HepG2 (cell line): ENCODE measurements around the gene TCP11L1. TPM values are rescaled to one million over a fixed set of nuclear protein-coding genes. Genes with fewer than 3 reads are reported as not detected.
A peak's percentile ranks its signal among the peaks of the same experiment; 100 is the strongest.

Experiments used
- GABPB1 ChIP-seq: IDR thresholded peaks from 2 replicates; pipeline ENCODE4 v1.6.1; 2016; ENCODE audit warnings: mild to moderate bottlenecking, missing genetic modification reagents, moderate library complexity, missing compliant biosample characterization
- GLI4 ChIP-seq: sonication (generic); formaldehyde crosslinking; IDR thresholded peaks from 2 replicates; pipeline ENCODE4 v1.5.1; 2020; ENCODE audit warnings: missing genetic modification reagents, mild to moderate bottlenecking, moderate library complexity, borderline replicate concordance
- HHEX ChIP-seq: IDR thresholded peaks from 2 replicates; pipeline ENCODE4 v1.6.1; 2016; ENCODE audit warnings: control low read depth
- HINFP ChIP-seq: sonication (generic); formaldehyde crosslinking; IDR thresholded peaks from 2 replicates; pipeline ENCODE4 v1.4.0; 2020; ENCODE audit warnings: low read depth, mild to moderate bottlenecking, missing genetic modification reagents
- LRRFIP1 ChIP-seq: sonication (generic); formaldehyde crosslinking; conservative IDR thresholded peaks from 2 replicates; pipeline ENCODE4 v1.4.0; 2020; ENCODE audit warnings: missing genetic modification reagents
- MXD1 ChIP-seq: sonication (generic); formaldehyde crosslinking; IDR thresholded peaks from 2 replicates; pipeline ENCODE4 v1.4.0; 2020; ENCODE audit warnings: mild to moderate bottlenecking, missing genetic modification reagents
- NCOA1 ChIP-seq: sonication (generic); formaldehyde crosslinking; IDR thresholded peaks from 2 replicates; pipeline ENCODE4 v1.9.0; 2021; ENCODE audit warnings: missing genetic modification reagents
- NFYC ChIP-seq: IDR thresholded peaks from 2 replicates; pipeline ENCODE4 v1.6.1; 2016; ENCODE audit warnings: missing genetic modification reagents, missing compliant biosample characterization
- PHF5A ChIP-seq: IDR thresholded peaks from one replicate; pipeline ENCODE4 v1.6.1; 2018; ENCODE audit warnings: low read depth, missing genetic modification reagents; ENCODE audit not compliant: unreplicated experiment
- RAD21 ChIP-seq: fragments of 450-650 bp; formaldehyde crosslinking; IDR thresholded peaks from 2 replicates; pipeline ENCODE4 v1.5.0; 2020; ENCODE audit warnings: mild to moderate bottlenecking
- RNF2 ChIP-seq: fragments of 450-650 bp; conservative IDR thresholded peaks from 2 replicates; pipeline ENCODE4 v1.6.1; 2016; ENCODE audit warnings: low read depth
- SP4 ChIP-seq: sonication (generic); formaldehyde crosslinking; IDR thresholded peaks from 2 replicates; pipeline ENCODE4 v1.8.1; 2023; ENCODE audit warnings: mild to moderate bottlenecking, missing genetic modification reagents
- TAF1 ChIP-seq: sonication (generic); formaldehyde crosslinking; IDR thresholded peaks from 2 replicates; pipeline ENCODE4 v1.4.0; 2020; ENCODE audit warnings: missing genetic modification reagents
- TBP ChIP-seq: sonication (generic); formaldehyde crosslinking; IDR thresholded peaks from 2 replicates; pipeline ENCODE4 v1.5.0; 2020; ENCODE audit warnings: missing genetic modification reagents
- THAP9 ChIP-seq: sonication (generic); formaldehyde crosslinking; IDR thresholded peaks from 2 replicates; pipeline ENCODE4; 2020; ENCODE audit warnings: missing genetic modification reagents, mild to moderate bottlenecking, borderline replicate concordance
- ZBTB33 ChIP-seq: sonication (generic); formaldehyde crosslinking; IDR thresholded peaks from 2 replicates; pipeline ENCODE4 v1.4.0; 2020; ENCODE audit warnings: missing genetic modification reagents
- ZIK1 ChIP-seq: sonication (generic); formaldehyde crosslinking; IDR thresholded peaks from 2 replicates; pipeline ENCODE4 v1.5.0; 2020; ENCODE audit warnings: mild to moderate bottlenecking, low read depth, missing genetic modification reagents, borderline replicate concordance
- ZNF232 ChIP-seq: sonication (generic); formaldehyde crosslinking; IDR thresholded peaks from 2 replicates; pipeline ENCODE4 v1.4.0; 2020; ENCODE audit warnings: missing genetic modification reagents, borderline replicate concordance
- ZNF264 ChIP-seq: sonication (generic); formaldehyde crosslinking; IDR thresholded peaks from 2 replicates; pipeline ENCODE4 v1.4.0; 2020; ENCODE audit warnings: missing genetic modification reagents
- ZNF451 ChIP-seq: sonication (generic); formaldehyde crosslinking; IDR thresholded peaks from 2 replicates; pipeline ENCODE4 v1.5.0; 2020; ENCODE audit warnings: mild to moderate bottlenecking, missing genetic modification reagents
- polyA plus RNA-seq, 8 experiments: library from polyadenylated mRNA; depleted of rRNA in 3 of 8; stranded (reverse) in 7 of 8; unstranded in 1 of 8; fragments of >200 nt; fragmentation: Illumina TruSeq in 4 of 8; extraction: Trizol in 4 of 8; gene quantifications; 2 replicates each; pipeline versions ENCODE4 v1.2.1 to v1.2.3, GENCODE V29; 2011 to 2016; ENCODE audit warnings: low read depth in 4 of 8, missing spikeins in 1 of 8, mixed read lengths in 1 of 8; ENCODE audit not compliant: insufficient read depth in 1 of 8
- total RNA-seq, 5 experiments: library from RNA; depleted of rRNA; stranded (reverse); fragments of >200 nt; fragmentation: Illumina TruSeq; extraction: Trizol; gene quantifications; 2 replicates each; pipeline ENCODE4 v1.2.3, GENCODE V29; 2016; ENCODE audit warnings: low read depth in 1 of 5

The TCP11L1 gene
- total and polyA plus RNA-seq, 2 of the 13 experiments (the other 11 are each of a cell fraction or from before 2014, with no cell fraction given), result 7.9 to 10.1 TPM

GRCh38 chr11:33015621-33016551 is 23.5 kb upstream of the TCP11L1 start, which contains the start of gene DEPDC7 (continued):
- TF ChIP-seq GLI4 (CRISPR knock-in tag) (no peak), ZNF232 (CRISPR knock-in tag) (peak; percentile 73; the same call in 1 of the 2 replicates), LRRFIP1 (CRISPR knock-in tag) (no peak), GABPB1 (CRISPR knock-in tag) (peak; percentile 75), THAP9 (CRISPR knock-in tag) (peak; percentile 57; the same call in 1 of the 2 replicates), ZBTB33 (CRISPR knock-in tag) (no peak), HHEX (CRISPR knock-in tag) (no peak), TAF1 (CRISPR knock-in tag) (peak; percentile 94), RNF2 (peak; percentile 56), NCOA1 (CRISPR knock-in tag) (peak; percentile 73; the same call in 1 of the 2 replicates), PHF5A (CRISPR knock-in tag) (no peak), ZIK1 (CRISPR knock-in tag) (peak; percentile 81; the same call in 1 of the 2 replicates), ZNF451 (CRISPR knock-in tag) (0 out of 2 replicates have a peak, but pooled peaks have one; percentile 71), ZNF264 (peak; percentile 76; the same call in 1 of the 2 replicates), TBP (CRISPR knock-in tag) (0 out of 2 replicates have a peak, but pooled peaks have one; percentile 57), NFYC (peak; percentile 81), SP4 (CRISPR knock-in tag) (peak; percentile 96), HINFP (0 out of 2 replicates have a peak, but pooled peaks have one; percentile 46), RAD21 (peak; percentile 44), MXD1 (CRISPR knock-in tag) (peak; percentile 82)
